Cardiac fibroblast (primary cell): Measurements from ENCODE around the gene HSPA1B.
"Not testable (repeated sequence)": the region's sequence is repeated elsewhere in the genome, so short reads cannot be mapped to it uniquely, and the experiment has no call there.

Experiments
- DNase-seq, 2 donors: peaks; one replicate each; pipeline versions ENCODE4 v3.0.0 to v3.0.0-alpha.2; 2010; ENCODE audit warnings: low read depth in 2 of 2
- H3K4me3 ChIP-seq, 2 donors: replicated peaks in 1 of 2; 1 replicate in 1 of 2; 2 replicates in 1 of 2; pipeline ENCODE4 v1.5.1; 2011; ENCODE audit warnings: low read depth in 2 of 2, low read length in 2 of 2, mild to moderate bottlenecking in 2 of 2, moderate library complexity in 1 of 2
- TF ChIP-seq, protein P1 (sequence below): IDR thresholded peaks from one replicate; pipeline ENCODE4 v1.5.1; 2011; ENCODE audit warnings: low read depth, mild to moderate bottlenecking, low read length, inconsistent platforms

HSPA1B gene

DNA sequence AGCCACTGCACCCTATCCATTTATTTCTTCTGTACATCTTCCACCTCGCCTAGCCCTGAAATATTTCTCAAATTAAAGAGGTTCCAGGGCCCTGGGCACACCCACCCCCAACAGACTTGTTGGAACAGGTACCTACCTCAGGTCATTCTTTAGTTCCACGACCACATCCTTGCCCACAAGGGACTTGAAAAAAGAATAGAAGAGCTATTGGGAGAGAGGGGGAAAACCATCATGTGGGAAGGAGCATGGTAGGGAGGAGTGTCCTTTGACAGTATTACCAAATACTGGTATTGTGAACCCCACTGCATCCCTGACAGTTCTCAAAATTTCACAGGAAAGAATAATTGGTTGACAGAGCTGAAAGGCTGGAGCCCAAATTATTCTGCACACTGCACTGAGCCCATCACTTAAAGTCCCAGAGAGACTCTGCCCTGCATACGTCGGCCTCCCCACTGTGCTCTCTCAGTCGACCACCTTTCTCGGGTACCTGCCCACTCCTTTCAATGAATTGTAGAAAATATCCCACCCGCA is 21.5 kb upstream of the HSPA1B start:
- no peak for DNase-seq
- H3K4me3 ChIP-seq = peak overlapping the region; percentile 65 to 82
- TF ChIP-seq, protein P1, sequence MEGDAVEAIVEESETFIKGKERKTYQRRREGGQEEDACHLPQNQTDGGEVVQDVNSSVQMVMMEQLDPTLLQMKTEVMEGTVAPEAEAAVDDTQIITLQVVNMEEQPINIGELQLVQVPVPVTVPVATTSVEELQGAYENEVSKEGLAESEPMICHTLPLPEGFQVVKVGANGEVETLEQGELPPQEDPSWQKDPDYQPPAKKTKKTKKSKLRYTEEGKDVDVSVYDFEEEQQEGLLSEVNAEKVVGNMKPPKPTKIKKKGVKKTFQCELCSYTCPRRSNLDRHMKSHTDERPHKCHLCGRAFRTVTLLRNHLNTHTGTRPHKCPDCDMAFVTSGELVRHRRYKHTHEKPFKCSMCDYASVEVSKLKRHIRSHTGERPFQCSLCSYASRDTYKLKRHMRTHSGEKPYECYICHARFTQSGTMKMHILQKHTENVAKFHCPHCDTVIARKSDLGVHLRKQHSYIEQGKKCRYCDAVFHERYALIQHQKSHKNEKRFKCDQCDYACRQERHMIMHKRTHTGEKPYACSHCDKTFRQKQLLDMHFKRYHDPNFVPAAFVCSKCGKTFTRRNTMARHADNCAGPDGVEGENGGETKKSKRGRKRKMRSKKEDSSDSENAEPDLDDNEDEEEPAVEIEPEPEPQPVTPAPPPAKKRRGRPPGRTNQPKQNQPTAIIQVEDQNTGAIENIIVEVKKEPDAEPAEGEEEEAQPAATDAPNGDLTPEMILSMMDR = no peak

DNA sequence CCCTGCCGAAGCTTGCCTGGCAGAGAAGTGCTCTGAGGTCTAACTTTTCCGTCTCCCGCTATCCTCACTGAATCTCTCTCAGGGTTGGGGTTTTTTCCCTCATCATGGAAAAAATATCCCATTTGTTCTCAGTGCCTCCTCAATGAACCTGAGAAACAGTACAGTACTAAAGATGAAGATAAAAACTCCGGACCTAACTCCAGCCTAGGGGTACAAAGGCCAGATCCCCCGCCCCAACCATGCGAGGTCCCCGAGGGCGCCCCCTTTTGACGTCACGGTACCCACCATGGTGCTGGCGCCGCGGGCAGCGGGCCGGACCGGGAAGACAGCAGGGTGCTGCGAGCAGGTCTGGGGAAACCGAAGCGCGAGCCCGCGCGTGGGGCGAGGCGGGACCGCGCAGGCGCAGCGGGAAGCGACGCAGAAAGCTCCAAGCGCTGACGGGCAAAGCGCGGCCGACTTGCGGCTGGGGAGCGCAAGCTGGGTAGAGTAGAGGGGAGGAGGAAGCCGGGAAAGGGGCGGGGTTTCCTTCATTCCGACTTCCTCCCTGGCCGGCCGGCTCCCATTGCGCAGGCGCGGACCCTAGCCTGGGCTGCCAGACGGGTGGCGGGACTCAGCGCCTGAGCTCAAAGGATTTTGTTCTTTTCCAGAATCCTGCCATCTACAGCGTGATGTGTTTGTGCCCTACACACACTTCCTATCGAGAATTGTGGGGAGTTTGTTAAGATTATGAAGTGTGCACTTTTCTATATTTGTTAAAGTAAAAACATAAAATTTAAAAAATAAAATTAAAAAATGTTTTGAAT is 20.9 kb upstream of the HSPA1B start, which contains the start of gene LSM2:
LSM2 (minus strand) TSS at position 497 of the 803 bp plus-strand sequence; CDS start at position 288, 209 bp downstream.
- TF ChIP-seq, protein P1 = no peak
- peak; percentile 97 to 98 for DNase-seq
- H3K4me3 ChIP-seq = peak within 1 kb of the TSS; percentile 65 to 82

DNA sequence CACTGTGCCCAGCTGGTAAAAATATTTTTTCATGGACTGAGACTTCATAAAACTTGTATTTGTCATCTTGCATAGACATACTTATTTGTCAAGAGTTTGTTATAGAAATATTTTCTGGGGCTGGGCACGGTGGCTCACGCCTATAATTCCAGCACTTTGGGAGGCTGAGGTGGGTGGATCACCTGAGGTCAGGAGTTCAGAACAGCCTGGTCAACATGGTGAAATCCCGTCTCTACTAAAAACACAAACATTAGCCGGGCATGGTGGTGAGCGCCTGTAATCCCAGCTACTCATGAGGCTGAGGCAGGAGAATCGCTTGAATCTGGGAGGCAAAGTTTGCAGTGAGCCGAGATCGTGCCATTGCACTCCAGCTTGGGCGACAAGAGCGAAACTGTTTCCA is 18.9 kb upstream of the HSPA1B start:
- not testable (repeated sequence) for H3K4me3 ChIP-seq, DNase-seq

DNA sequence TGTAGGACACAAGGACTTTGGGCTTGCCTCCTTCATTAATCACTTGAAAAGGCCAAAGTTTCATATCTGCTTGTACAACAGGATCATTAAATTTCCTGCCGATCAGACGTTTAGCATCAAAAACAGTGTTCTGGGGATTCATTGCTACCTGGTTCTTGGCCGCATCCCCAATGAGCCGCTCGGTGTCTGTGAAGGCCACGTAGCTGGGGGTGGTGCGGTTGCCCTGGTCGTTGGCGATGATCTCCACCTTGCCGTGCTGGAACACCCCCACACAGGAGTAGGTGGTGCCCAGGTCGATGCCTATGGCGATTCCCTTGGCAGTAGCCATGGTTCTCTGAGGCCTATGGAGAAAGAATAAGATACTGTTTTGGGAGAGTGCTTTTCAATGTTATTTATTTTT is 15.9 kb upstream of the HSPA1B start:
- H3K4me3 ChIP-seq = no peak overlapping the region
- no peak for DNase-seq
- TF ChIP-seq, protein P1 = no peak

DNA sequence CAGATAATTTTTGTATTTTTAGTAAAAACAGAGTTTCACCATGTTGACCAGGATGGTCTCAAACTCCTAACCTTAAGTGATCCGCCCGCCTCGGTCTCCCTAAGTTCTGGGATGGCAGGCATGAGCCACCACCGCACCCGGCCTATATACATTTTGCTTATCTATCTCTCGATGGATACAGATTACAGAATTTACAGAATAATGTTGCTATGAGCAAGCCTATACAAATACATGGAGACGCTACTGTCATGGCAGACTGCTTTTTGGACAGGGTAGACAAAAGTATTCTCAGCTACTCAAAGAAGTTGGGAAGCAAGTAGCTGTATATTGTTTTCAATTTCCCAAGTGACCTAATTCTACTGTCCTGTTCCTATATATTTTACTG is 14.1 kb upstream of the HSPA1B start:
- no peak for DNase-seq
- TF ChIP-seq, protein P1 = no peak
- no peak overlapping the region for H3K4me3 ChIP-seq

DNA sequence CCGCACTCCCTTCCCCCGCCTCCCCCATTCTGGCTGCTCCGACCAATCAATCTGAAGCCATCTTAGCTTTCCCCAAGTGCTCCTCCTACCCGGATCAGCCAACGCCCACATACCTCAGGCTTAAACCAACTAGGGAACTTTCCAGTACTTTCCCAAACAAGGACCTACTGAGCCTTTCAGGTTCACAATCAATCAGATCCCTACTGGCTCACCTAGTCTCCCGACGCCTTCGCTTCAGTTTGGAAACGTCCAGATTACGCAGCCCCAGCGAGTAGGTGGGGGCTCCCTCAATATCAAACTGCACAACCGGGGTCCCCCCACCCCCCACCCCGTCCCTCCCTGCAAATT is 12.9 kb upstream of the HSPA1B start:
- TF ChIP-seq, protein P1 = no peak
- peak overlapping the region; percentile 66 to 74 for H3K4me3 ChIP-seq
- DNase-seq = peak; percentile 98

DNA sequence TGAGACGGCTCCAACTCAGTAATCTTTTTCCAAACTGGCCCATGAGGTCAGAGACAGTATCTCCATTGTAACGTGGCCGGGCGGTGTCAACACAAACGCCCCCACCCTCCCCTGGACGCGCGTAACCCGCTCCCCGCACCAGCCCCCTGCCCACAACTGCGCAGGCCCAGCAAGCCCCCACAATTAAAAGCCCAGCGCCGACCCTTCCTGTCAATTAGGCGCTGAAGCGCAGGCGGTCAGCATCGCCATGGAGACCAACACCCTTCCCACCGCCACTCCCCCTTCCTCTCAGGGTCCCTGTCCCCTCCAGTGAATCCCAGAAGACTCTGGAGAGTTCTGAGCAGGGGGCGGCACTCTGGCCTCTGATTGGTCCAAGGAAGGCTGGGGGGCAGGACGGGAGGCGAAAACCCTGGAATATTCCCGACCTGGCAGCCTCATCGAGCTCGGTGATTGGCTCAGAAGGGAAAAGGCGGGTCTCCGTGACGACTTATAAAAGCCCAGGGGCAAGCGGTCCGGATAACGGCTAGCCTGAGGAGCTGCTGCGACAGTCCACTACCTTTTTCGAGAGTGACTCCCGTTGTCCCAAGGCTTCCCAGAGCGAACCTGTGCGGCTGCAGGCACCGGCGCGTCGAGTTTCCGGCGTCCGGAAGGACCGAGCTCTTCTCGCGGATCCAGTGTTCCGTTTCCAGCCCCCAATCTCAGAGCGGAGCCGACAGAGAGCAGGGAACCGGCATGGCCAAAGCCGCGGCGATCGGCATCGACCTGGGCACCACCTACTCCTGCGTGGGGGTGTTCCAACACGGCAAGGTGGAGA is 12.3 kb upstream of the HSPA1B start, which contains the start of the genes HSPA1A and HSPA1L:
HSPA1A (plus strand) TSS at position 519 of the 814 bp plus-strand sequence; CDS start at position 733, 214 bp downstream.
HSPA1L (minus strand) TSS at position 259 of the 814 bp plus-strand sequence. CDS start 3,311 bp downstream, outside the sequence.
- H3K4me3 ChIP-seq = peak within 1 kb of the TSS; percentile 66 to 74
- DNase-seq = peak; percentile 96
- TF ChIP-seq, protein P1 = no peak

DNA sequence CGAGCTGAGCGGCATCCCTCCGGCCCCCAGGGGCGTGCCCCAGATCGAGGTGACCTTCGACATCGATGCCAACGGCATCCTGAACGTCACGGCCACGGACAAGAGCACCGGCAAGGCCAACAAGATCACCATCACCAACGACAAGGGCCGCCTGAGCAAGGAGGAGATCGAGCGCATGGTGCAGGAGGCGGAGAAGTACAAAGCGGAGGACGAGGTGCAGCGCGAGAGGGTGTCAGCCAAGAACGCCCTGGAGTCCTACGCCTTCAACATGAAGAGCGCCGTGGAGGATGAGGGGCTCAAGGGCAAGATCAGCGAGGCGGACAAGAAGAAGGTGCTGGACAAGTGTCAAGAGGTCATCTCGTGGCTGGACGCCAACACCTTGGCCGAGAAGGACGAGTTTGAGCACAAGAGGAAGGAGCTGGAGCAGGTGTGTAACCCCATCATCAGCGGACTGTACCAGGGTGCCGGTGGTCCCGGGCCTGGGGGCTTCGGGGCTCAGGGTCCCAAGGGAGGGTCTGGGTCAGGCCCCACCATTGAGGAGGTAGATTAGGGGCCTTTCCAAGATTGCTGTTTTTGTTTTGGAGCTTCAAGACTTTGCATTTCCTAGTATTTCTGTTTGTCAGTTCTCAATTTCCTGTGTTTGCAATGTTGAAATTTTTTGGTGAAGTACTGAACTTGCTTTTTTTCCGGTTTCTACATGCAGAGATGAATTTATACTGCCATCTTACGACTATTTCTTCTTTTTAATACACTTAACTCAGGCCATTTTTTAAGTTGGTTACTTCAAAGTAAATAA is 10.2 kb upstream of the HSPA1B start:
- DNase-seq = peak; percentile 41 to 43

DNA sequence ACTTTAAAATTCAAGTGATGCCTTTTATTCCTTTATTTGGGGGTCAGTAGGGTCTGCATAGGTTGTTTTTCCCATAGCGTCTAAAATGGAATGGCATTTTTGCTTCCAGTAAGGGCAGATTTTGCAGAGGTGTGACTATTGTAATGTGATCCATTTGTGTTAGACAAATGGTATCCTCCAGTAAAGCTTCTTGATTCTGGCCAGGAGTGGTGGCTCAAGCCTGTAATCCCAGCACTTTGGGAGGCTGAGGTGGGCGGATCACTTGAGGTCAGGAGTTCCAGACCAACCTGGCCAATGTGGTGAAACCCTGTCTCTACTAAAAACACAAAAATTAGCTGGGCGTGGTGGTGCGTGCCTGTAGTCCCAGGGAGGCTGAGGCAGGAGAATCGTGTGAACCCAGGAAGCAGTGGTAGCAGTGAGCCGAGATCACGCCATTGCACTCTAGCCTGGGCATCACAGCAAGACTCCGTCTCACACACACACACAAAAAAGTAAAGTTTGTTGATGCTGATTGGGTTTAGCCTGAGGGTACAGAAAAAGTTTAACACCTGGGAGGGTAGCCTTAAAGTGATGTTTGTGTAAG is 9.5 kb upstream of the HSPA1B start:
- H3K4me3 ChIP-seq = peak overlapping the region; percentile 0 to 47
- DNase-seq = not testable (repeated sequence)

More for the DNA sequence above, 10.2 kb upstream of the HSPA1B start:
- peak overlapping the region; percentile 47 for H3K4me3 ChIP-seq
